T1000 (cell line): Measurements from ENCODE around the gene NXPH1.
A peak's percentile ranks its signal among the peaks of the same experiment; 100 is the strongest.

Experiments
- DNase-seq: peaks from one replicate; lab custom pipeline; 2025; ENCODE audit warnings: mixed read lengths; lab: John Stamatoyannopoulos, UW

Gene NXPH1

GRCh38 chr7:8433477-8434289, at the start of gene NXPH1:
NXPH1 (plus strand) TSS chr7:8433609.
- peak; percentile 1 for DNase-seq

GRCh38 chr7:8384901-8385300, 48.5 kb upstream of the NXPH1 start:
- DNase-seq = no peak

GRCh38 chr7:8386926-8387550, 46.4 kb upstream of the NXPH1 start:
- DNase-seq = no peak

GRCh38 chr7:8387551-8388256, 45.7 kb upstream of the NXPH1 start:
- DNase-seq = no peak

GRCh38 chr7:8388257-8388625, 45.2 kb upstream of the NXPH1 start:
- DNase-seq = no peak

- DNase-seq = no peak
Observed at GRCh38 chr7:8389593-8390261, 43.7 kb upstream of the NXPH1 start.

- no peak for DNase-seq
Observed at GRCh38 chr7:8390262-8390626, 43.2 kb upstream of the NXPH1 start.

- DNase-seq = no peak
Observed at GRCh38 chr7:8391353-8392062, 41.9 kb upstream of the NXPH1 start.

- DNase-seq = no peak
Observed at GRCh38 chr7:8396294-8396693, 37.1 kb upstream of the NXPH1 start.

- no peak for DNase-seq
Observed at GRCh38 chr7:8408871-8409270, 24.5 kb upstream of the NXPH1 start.

GRCh38 chr7:8411103-8411502, 22.3 kb upstream of the NXPH1 start:
- DNase-seq = no peak

- no peak for DNase-seq
Observed at GRCh38 chr7:8413600-8413999, 19.8 kb upstream of the NXPH1 start.

- peak; percentile 2 for DNase-seq
Observed at GRCh38 chr7:8418629-8419245, 14.7 kb upstream of the NXPH1 start.

GRCh38 chr7:8422177-8422576, 11.2 kb upstream of the NXPH1 start:
- DNase-seq = no peak

- no peak for DNase-seq
Observed at GRCh38 chr7:8423057-8423456, 10.4 kb upstream of the NXPH1 start.

GRCh38 chr7:8425223-8425622, 8.2 kb upstream of the NXPH1 start:
- no peak for DNase-seq

- no peak for DNase-seq
Observed at GRCh38 chr7:8430643-8431042, 2.8 kb upstream of the NXPH1 start.

GRCh38 chr7:8434290-8435002, 1.0 kb downstream of the NXPH1 start:
- DNase-seq = no peak

- no peak for DNase-seq
Observed at GRCh38 chr7:8435095-8435494, 1.7 kb downstream of the NXPH1 start.

- no peak for DNase-seq
Observed at GRCh38 chr7:8435590-8436545, 2.5 kb downstream of the NXPH1 start.
